GM13976 (cell line): ENCODE data around the gene PCSK7.
"Not testable (repeated sequence)": the region's sequence is repeated elsewhere in the genome, so short reads cannot be mapped to it uniquely, and the experiment has no call there.

Experiments used
- DNase-seq: peaks from one replicate; pipeline ENCODE4 v3.0.0; 2012; ENCODE audit warnings: low spot score
- CTCF ChIP-seq: IDR thresholded peaks from 2 replicates; pipeline ENCODE4 v1.5.1; 2012; ENCODE audit warnings: borderline replicate concordance, mild to moderate bottlenecking; ENCODE audit not compliant: insufficient read depth; ENCODE audit errors: extremely low read depth, missing control alignments, control extremely low read depth
- in situ Hi-C: fragments of 300-500 bp; cut with MboI; formaldehyde crosslinking; loops from one replicate; pipeline ENCODE4 v1.12.0; 2022; ENCODE audit warnings: low sequenced_read_pairs, mixed read lengths, inconsistent platforms; ENCODE audit not compliant: unreplicated experiment

Gene PCSK7

DNA sequence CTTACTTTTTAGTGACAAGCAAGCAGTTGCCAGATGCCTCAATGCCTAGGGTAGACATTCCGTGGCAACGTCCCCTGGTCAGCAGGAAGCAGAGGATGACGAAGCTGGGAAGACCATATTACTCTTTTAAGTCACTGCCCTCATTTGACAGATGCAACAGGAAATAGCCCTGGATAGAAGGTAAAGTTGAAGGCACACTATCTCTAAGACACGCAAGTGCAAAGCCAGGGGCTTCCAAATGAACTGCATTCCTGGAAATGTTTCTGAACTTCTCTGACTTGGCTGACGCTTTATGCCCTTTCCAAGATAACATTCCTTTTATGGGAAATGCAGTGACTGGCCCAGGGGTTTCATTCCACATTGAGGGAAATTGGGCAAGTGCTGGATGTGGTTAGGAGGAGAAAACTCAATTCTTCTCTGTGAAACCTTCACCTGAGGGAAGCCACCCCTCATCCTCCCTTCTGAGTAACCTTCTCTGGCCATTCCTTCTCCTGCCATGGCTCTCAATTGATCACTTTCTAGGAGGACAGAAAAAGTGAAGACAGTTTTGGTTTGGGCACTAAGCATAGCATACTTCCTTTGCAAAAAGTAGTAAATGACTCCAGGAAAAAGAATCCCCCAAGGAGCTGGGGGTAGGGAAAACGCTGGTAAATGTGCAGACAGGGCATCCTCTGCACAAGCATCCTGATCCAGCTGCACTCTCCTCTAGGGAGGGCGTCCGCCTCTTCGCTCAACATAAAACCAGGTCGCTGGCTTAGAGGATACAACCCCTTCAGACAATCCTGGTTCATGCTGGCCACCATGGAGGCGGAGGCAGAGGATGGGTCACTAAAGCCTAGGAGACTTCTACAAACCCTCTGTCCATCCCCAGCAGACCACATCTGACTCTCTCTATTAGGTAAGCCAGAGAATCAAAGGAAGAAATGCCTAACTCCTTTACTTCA, 14.5 kb downstream of the PCSK7 start:
- no peak for DNase-seq
- in situ Hi-C loops = no loop called here
- TF ChIP-seq CTCF = no peak

- in situ Hi-C loops = no loop called here
- TF ChIP-seq CTCF = no peak
- no peak for DNase-seq
Measured at GRCh38 chr11:117214404-117215110, 17.3 kb downstream of the PCSK7 start.

GRCh38 chr11:117212697-117213355, 19.0 kb downstream of the PCSK7 start:
- no peak for DNase-seq
- TF ChIP-seq CTCF = no peak
- in situ Hi-C loops = no loop called here

DNA sequence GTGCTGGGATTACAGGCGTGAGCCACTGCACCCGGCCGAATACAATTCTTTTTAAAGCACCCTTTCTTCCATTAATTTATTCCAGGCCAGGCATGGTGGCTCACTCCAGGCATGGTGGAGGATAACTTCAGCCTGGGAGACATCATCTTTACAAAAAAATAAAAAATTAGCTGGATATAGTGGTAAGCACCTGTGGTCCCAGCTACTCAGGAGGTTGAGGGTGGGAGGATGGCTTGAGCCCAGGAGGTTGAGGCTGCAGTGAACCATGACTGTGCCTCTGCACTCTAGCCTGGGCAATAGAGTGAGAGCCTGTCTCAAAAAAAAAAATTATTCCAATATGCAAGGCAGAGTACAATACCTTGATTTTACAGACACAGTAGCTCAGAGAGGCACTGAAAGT, 21.3 kb downstream of the PCSK7 start:
- TF ChIP-seq CTCF = no peak
- no peak for DNase-seq
- in situ Hi-C loops = no loop called here

DNA sequence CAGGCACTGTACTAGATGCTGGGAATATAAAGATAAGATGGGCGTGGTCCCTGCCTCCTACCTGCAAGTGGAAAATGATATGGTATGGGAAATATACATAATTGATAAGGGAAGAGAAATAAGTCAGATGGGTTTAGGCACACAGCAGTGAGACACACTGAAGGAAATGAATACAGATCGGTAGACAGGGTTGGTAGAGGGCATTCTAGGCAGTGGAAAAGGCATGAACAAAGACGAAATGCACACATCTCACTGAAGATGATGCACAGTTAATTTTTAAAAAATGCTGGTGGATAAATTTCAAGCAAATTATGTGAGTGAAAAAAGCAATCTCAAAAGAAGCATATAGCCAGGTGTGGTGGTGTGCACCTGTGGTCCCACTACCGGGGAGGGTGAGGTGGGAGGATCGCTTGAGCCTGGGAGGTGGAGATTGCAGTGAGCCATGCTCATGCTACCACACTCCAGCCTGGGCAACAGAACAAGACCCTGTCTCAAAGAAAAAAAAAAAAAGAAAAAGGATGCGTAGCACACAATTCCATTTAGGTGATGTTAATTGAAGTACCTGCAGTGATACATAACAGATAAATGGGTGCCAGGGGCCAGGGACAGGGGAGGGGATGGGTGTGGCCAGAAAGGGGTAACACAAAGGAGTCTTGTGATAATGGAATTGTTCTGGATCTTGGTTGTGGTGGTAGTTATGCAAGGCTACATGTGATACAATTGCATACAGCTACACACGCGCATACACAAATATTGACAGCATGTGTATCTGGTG, 22.3 kb downstream of the PCSK7 start:
- DNase-seq, in situ Hi-C loops: not testable (repeated sequence)

- DNase-seq, in situ Hi-C loops: not testable (repeated sequence)
Measured at GRCh38 chr11:117208710-117209109, 23.2 kb downstream of the PCSK7 start.

DNA sequence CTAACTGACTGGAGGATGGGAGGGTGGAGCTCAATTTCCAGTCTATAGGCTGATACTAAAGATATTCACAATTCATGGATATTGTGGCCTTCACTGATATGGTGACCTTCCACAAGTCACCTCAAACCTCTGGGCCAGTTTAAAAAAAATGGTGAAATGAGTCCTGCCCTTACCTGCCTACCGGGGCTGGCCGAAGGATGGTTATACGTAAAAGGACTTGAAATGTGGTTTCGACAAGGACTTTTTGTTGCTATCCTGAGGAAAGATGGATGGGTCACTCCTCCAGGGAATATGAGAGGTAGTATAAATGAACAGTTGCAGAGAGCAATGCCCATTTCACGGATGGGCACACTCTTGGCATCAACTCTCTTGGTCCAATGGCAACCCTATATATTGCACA, 24.4 kb downstream of the PCSK7 start:
- in situ Hi-C loops, DNase-seq: not testable (repeated sequence)

- in situ Hi-C loops, DNase-seq: not testable (repeated sequence)
Measured at GRCh38 chr11:117206859-117207258, 25.0 kb downstream of the PCSK7 start.

GRCh38 chr11:117206111-117206510, 25.8 kb downstream of the PCSK7 start:
- DNase-seq, in situ Hi-C loops: not testable (repeated sequence)
